Measurements from ENCODE around the gene LAMA1.
"Not testable (repeated sequence)": the region's sequence is repeated elsewhere in the genome, so short reads cannot be mapped to it uniquely, and the experiment has no call there.

LAMA1 gene, protein sequence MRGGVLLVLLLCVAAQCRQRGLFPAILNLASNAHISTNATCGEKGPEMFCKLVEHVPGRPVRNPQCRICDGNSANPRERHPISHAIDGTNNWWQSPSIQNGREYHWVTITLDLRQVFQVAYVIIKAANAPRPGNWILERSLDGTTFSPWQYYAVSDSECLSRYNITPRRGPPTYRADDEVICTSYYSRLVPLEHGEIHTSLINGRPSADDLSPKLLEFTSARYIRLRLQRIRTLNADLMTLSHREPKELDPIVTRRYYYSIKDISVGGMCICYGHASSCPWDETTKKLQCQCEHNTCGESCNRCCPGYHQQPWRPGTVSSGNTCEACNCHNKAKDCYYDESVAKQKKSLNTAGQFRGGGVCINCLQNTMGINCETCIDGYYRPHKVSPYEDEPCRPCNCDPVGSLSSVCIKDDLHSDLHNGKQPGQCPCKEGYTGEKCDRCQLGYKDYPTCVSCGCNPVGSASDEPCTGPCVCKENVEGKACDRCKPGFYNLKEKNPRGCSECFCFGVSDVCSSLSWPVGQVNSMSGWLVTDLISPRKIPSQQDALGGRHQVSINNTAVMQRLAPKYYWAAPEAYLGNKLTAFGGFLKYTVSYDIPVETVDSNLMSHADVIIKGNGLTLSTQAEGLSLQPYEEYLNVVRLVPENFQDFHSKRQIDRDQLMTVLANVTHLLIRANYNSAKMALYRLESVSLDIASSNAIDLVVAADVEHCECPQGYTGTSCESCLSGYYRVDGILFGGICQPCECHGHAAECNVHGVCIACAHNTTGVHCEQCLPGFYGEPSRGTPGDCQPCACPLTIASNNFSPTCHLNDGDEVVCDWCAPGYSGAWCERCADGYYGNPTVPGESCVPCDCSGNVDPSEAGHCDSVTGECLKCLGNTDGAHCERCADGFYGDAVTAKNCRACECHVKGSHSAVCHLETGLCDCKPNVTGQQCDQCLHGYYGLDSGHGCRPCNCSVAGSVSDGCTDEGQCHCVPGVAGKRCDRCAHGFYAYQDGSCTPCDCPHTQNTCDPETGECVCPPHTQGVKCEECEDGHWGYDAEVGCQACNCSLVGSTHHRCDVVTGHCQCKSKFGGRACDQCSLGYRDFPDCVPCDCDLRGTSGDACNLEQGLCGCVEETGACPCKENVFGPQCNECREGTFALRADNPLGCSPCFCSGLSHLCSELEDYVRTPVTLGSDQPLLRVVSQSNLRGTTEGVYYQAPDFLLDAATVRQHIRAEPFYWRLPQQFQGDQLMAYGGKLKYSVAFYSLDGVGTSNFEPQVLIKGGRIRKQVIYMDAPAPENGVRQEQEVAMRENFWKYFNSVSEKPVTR (N-terminal part only)

DNA sequence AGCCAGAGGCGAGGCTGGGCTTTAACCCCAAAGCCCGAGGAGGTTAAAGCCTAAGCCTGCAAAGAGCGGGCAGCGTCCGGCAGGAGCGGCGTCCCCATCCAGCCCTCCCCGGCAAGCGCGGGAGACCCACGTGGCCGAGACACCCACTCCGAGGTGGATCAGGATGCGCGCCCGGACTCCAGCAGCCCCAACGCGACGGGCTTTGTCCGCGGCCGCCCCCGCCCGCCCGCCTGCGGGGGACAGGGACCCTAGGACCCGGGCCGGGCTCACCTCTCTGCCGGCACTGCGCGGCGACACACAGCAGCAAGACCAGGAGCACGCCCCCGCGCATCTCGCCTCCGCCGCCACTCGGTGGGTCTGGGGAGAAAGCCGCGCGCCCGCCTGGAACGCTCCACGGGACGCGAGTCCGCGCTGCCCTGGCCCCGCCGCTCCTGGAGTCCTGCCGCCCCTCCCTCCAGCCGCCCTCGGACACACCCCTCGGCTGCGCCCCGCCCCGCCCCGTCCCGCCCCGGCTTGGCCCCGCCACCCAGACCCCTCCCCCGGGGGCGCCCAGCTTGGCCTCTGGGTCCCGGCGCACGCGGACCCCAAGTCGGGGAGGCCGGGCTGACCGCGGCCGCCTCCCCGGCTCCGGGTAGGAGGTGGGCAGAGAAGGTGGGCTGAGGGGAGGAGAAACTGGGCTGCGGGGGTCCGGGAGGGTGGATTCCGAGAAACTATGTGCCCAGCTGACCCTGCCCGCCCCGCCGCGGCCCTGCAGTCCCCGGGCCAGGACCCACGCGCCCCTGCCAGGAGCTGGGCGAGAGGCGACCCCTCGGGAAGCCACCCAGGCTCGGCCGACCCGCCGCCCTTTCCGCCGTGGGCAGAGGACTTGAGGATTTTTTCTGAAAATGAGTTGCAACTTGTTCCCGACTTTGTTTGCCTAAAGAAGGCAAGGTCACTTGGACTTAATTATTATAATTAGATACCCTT, at the start of gene LAMA1:
LAMA1 (minus strand) TSS at position 408 of the 966 bp plus-strand sequence; CDS start at position 331, 77 bp downstream.
- DNase-seq = no peak

DNA sequence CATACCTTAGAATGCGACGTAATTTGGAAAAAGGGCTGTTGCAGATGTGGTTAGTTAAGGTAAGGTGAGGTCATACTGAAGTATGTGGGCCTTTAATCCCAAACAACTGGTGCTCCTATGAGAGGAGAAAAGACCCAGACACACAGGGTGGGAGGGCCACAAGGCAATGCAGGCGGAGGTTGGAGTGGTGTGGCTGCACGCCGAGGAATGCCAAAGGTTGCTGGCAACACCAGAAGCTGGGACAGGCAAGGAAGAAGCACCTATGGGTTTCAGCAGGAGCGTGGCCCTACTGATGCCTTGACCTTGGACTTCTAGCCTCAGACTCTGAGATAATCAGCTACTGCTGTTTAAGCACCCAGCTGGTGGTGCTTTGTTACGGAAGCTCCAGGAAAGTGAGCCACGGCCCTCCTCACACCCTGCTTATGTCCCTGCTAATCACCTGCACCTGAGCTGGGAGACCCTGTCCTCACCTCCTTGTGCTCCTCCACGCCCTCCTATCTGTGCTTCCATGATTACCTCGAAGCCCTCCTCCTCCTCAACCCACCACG, 48.3 kb upstream of the LAMA1 start:
- no peak for DNase-seq

DNA sequence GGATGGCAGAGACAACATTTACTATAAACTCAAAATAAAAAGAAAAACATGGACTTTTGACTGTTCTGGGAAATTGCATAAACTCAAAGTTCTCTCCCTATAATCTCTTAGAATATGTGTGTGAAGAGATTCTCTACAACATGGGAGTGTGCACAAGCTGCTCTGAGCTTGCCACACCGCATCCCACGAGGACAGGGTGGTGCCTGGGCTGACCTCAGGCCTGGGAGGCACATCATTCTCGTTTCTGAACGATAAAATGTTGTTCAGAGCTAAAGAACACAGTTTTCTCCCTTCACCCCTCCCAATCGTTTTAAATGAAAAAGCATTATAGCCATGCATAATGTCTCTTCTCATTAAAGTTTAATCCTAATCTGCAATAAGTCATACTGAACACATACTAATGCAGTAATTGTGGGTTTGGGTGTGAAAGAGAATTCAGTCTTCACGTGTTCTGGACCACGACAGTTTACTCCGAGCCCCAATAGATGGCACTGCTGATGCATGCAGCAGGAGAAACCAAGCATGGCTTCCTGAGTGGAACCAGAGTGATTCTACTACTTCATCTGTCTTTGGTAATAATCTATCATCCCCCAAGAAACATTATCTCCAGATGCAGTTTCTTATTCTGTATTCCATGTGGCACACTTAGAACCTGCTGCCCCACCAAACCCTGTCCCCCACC, 46.9 kb upstream of the LAMA1 start:
- no peak for DNase-seq

DNA sequence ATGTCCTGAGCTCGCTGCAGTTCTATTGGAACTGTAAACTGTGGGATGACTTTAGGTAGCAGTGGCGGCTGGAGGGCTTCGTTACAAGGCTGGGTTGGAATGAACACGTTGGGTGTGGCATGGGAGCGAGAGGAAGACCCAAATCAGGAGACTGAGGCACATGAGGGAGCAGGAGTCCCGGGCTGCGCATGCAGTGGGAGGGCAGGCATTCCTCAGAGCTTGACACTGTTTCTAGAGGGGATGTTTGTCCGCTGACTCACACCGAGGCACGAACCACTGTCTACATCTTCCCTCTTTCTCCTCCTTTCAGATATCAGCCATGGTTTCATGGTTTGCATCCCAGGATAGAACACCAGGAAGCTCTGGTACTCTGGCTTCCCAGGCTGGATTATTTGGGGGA, 40.6 kb upstream of the LAMA1 start:
- no peak for DNase-seq

DNA sequence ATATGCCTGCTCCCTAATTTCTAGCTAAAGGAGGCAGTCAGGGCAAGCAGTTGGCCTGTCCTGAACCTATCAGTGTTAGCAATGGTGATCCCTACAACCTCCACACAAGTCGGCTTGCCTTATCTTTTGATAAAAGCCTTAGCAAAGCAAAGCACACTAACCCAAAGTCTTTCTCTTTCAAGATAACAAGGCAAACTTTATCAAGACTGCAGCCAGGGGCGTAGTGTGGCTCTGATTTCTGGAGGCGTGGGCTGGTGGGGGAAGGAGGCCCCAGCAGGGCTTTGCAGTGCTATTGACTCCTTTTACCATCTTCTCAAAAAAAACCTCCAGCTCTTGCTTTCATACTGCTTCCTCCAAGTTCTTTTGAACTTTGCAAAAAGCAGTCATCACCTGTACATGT, 40.2 kb upstream of the LAMA1 start:
- DNase-seq = no peak

DNA sequence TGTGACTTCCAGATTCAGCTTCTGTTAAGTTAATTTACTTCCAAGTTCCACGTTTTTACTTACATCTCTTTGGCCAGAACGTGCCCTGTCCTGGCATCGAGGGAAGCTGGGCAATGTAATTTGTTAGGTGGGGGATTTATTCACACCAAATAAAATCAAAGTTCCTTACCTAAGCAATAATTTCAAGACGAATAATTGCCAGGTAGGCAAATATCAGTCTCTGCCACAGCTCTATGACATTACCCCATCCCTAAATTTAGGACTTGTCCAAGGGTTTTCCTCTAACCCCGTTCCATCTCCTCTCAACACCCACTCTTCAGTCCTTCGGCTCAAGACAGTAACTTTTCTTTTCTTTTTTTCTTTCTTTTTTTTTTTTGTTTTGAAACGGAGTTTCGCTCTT, 38.3 kb upstream of the LAMA1 start:
- DNase-seq = no peak

DNA sequence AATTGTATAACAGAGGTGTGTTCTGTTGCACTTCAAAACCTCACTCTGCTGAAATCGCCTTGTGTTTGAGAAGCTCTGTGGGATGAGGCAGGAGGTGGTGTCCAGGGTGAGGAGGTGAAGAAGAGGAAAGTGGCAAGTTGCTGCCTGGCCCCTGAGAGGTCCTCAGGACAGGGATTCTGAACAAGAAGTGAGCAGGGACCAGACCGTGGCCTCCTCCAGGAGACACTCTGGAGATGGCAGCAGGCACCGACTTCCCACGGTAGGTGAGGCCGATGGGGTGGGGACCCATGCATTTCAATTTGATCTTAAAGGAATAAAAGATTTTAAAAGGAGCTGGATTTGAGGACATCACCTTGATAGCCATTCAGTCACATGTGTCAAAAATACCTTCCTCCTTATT, 37.5 kb upstream of the LAMA1 start:
- DNase-seq = no peak

DNA sequence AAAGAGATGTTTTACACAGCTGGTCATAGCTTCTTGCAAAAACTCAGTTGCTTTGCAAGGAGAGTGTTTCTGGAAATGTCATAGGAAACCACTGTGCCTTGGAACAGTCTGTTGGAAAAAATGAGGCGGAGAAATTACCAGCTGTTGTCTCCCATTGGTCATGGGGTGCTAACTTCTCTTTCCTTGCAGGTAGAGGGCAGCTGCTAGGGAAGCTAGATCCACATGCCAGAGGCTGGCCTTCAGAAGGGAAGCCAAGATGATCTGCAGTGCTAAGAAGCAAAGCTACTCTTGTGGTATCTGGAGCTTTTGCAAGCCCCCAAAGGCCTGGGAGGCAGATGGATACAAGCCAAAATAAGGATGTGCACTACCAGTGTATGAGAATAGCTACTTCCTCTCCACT, 34.8 kb upstream of the LAMA1 start:
- DNase-seq = no peak

DNA sequence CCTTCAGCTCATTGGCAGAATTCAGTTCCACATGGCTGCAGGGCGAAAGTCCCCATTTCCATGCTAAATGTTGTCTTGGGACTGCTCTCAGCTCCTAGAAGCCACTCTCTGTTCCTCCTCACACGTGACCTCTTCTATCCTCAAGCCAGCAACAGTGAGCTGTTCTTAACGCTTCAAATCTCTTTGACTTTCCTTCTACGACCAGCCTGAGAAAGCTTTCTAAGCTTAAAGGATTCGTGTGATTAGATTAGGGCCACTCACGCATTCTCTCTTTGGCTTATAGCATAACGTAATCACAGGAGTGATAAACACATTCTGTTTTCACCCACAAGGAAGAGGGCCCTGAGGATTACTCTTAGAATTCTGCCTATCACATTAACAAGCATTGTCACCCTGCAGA, 29.8 kb upstream of the LAMA1 start:
- no peak for DNase-seq

DNA sequence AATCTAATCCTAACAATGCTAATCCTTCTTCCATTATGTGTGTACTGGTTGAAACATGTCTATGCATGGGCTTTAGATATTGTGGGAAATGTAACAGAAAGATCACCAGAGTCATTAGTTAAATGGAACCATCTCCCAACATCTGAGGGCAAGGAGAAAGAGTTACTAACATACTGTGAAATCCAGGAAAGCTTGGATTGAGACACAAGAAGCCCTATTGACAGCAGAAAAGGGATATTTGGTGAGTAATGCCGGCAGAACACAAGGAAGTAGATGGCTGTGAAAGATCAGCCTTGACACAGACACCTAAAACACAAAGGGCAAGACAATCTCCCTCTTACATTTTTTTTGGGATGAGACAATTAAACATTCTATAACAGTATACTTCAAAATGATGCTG, 28.5 kb upstream of the LAMA1 start:
- DNase-seq = no peak

DNA sequence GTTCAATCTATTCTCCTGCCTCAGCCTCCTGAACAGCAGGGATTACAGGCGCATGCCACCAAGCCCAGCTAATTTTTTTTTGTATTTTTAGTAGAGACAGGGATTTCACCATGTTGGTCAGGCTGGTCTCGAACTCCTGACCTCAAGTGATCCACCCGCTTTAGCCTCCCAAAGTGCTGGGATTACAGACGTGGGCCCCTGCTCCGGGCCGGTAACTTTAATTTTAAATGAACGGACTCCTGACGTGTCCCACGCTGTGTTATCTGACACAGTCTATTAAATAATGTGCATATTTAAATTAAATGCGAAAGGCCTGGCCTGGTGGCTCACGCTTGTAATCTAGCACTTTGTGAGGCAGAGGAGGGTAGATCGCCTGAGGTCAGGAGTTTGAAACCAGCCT, 27.3 kb upstream of the LAMA1 start:
- DNase-seq = not testable (repeated sequence)

DNA sequence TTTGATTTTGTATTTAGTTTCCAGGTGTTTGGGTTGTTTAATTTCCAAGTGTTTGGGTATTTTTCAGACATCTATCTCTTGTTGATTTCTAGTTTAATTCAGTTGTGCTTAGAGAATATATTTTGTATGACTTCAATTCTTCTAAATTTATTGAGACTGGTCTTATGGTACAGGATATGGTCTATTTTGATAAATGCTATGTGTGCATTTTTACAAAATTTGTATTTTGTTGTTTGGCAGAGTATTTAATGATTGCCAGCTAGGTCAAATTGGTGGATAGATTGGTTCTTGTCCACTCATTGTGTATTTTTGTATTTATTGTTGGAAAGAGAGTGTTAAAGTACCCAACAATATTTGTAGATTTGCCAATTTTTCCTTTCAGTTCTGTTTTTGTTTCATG, 23.7 kb upstream of the LAMA1 start:
- no peak for DNase-seq

DNA sequence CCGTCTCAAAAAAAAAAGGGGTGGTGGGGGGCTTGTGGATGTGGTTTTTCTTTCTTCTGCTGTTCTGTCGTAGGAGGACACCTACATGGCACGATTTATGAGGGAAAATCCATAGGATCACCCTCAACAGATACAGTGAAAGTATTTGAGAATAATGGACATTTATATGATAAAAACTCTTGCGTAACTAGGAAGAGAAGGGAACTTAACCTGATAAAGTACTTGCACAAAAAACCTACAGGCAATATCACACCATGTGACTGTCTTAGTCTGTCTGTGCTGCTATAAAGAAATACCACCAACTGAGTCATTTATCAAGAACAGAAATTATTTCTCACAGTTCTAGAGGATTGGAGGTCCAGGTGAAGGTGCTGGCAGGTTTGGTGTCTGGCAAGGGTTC, 21.8 kb upstream of the LAMA1 start:
- DNase-seq = no peak

DNA sequence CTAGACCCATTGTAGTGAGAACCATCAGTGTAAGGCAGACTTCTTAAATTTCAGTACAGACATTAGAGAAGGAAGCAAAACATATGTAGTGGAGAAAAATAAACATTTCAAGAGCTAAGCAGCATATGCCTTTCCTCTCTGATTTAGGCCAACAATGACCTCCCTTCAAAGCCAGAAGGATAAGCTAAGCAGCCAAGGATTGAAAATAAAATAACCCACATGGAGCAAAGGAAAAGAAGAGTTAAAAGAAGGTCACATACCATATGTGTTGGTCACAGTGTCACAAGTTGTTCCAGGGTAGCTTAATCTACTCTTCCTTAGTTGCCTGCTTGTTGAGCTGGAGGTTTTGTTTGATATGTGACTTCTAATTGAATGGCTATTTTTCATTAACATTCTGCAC, 15.6 kb upstream of the LAMA1 start:
- no peak for DNase-seq

DNA sequence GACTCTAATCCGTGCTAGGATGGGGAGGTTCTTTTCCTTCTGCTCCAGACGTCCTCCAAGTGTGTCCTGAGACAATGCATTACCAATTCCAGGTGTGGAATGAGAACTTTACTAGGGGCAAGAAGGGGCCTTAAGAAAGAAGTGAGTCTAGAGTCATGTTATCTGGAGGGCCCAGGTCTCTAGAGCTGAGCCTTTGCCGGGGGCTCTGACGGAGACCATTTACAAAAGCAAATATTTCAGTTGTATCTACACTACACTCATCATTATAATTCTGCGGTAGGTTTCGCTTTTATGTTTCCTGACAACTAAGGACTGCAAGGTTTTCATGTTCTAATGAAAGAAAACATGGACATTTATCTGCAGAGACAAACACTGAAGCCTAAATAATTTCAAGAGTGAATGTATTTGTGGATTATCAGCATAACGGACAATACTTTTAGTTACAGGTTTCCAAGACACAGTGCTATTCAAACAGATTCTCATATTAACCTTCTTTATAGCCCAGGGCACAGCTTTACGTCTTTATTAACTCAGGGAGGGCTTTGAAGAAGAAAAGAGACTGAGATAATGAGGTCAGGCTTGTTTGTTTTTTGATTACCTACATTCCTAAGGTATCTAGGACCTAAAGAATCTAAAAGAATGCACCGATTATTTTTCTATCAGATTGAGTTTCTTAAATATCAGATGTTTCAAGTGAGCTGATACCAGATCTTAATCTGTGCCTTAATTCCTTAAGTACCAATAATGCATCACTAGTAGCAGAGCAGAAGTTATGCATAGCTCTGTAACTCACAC, 15.0 kb upstream of the LAMA1 start:
- DNase-seq = no peak

DNA sequence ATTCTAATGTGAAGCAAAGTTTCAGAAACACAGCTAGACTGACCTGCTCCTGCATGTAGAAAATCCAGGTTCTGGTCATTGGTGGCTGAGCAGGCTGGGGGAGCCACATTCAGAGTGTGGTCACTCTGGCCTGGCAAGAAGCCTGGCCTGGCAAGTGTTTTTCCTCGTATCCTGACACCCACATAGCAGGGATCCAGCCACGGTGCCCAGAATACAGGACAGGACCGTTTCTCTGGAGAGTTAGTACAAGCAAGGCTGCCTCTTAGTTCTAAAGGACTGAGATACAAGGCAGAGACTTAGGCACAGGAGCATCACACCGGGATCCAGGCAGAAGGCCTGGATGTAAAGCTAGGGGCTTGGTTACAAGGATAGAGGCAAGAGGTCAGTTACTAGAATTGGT, 4.8 kb upstream of the LAMA1 start:
- DNase-seq = no peak

DNA sequence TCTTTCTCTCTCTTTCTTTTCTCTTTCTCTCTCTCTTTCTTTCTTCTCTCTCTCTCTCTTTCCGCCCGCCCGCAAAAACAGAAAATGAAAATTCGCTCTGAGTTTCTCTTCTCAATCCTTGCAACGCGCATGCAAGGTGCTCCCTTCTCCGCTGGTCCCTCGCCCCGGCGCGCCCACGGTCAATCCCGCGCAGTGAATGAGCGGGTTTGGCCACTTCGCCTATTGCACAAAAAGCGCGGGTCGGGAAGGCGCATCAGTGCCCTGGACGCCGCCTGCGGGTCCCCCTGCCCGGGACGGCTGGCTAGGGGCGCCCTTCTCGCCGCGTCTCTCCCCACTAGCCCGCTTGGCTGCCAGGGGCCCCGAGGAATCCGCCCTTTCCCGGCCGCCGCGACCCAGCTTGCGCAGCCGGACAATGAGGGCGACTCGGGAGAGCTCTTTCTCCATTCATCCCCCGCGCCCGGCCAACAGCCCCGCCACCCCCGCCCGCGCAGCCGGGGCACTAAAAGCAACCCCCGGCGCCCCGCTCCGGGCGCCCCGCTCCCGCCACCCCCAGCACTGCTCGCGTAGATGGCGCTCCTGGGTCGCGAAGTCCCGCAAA, 706 bp downstream of the LAMA1 start:
- no peak for DNase-seq

DNA sequence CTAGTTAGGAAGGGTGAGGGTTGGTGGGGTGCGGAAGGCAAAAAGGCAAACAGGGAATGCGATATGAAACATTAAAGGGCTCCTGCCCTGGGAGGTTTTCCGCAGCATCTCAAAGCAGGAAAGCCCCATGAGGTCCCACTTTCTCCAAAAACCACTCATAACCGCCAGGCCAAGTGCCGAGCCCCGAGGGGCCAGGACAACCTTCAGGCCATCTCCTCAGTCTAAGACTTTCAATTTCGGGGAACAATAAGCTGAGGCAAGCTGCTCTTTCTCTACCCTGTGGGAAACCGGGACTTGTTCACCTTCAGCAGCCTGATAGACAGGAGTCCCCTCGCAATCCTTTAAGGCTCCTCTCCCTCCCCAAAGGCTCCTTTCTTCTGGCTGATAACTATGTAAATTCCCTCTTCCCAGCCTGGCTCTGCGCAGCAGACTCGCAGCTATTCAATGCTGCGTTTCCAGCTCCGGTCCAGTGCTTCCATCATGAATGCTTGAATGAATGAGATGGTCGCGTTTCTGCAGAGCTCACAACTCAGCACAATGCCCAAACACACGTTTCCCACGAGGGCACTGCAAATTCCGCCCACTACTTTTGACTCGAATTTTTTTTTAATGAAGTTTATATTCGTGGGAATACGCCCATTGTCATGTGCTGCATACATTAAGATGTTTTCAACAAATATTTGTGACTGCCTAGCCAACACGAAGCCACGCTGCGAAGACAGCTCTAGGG, 1.4 kb downstream of the LAMA1 start:
- no peak for DNase-seq

DNA sequence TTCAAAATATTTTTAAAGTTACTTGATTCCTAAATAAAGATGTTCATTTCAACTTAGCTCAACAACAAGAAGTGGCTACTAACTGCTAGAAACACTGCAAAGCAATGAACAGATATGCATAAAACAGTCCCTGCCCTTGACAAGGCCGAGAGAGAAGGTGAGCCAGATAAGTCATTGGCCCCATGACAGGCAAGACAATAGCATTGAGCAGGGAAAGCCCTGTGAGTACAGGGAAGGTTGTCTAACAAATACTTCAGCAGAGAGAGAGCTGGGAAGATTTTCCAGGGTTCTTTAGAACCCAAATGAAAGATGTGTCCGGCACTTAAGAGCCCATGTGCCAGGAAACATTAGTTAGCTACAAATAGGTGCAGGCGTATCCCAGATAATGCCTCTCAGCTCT, 4.7 kb downstream of the LAMA1 start:
- DNase-seq = no peak

All from CD4-positive, alpha-beta T cell treated with Interleukin-21 for 1 hour (primary cell).